Right lobe of liver (tissue), 4 donors: ENCODE results near the gene DPP10.

Experiments
- POLR2A ChIP-seq: fragments of 450-650 bp; IDR thresholded peaks from one replicate; pipeline ENCODE4 v1.6.1; 2017; ENCODE audit warnings: antibody characterized with exemption, mild to moderate bottlenecking
- TF ChIP-seq, protein P1 (sequence below), 4 donors: fragments of 200-600 bp in 3 of 4; fragments of 450-650 bp in 1 of 4; IDR thresholded peaks; one replicate each; pipeline versions ENCODE4 v1.5.1 to v1.8.0; 2016 to 2022; ENCODE audit warnings: antibody characterized with exemption in 4 of 4, mild to moderate bottlenecking in 2 of 4
- donor health status: DM: no; HTN: no; CAD: no.
- donor health status: DM: no; HTN: no; CAD: no.
- donor health status: DM: no; HTN: yes; CAD: no.

GRCh38 chr2:115196587-115196986, 754.1 kb downstream of the DPP10 start:
- no peak for TF ChIP-seq POLR2A
- TF ChIP-seq, protein P1, sequence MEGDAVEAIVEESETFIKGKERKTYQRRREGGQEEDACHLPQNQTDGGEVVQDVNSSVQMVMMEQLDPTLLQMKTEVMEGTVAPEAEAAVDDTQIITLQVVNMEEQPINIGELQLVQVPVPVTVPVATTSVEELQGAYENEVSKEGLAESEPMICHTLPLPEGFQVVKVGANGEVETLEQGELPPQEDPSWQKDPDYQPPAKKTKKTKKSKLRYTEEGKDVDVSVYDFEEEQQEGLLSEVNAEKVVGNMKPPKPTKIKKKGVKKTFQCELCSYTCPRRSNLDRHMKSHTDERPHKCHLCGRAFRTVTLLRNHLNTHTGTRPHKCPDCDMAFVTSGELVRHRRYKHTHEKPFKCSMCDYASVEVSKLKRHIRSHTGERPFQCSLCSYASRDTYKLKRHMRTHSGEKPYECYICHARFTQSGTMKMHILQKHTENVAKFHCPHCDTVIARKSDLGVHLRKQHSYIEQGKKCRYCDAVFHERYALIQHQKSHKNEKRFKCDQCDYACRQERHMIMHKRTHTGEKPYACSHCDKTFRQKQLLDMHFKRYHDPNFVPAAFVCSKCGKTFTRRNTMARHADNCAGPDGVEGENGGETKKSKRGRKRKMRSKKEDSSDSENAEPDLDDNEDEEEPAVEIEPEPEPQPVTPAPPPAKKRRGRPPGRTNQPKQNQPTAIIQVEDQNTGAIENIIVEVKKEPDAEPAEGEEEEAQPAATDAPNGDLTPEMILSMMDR (IDR thresholded peaks at IDR 0.05), result no peak
